GM18519 (cell line): ENCODE data around the gene SLC19A1.

Experiments used
- ATAC-seq: cut with Tn5 transposase; IDR thresholded peaks from one replicate; pipeline ENCODE4 v1.9.1; 2021; ENCODE audit warnings: mild to moderate bottlenecking, moderate library complexity; ENCODE audit not compliant: unreplicated experiment, low FRiP score

Gene SLC19A1

DNA sequence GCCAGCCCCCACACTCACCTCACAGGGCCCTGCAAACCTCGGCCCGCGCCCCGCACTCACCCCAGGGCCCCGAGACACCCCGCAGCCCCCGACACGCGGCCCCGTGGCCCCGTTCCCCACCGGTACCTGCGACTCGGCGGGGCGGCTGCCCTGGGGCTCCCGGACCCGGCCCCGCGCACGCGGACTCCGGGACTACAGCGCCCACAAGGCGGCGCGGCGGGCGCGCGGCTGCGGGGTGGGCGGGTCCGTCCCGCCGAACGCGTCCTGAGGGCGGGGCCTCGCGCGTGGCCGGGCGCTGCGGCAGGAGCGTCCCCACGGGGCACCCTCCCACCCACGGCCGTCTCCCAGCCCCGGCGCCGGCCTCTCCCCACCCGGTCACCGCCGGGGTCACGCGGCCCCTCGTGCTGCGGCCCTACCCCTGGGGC, at the start of gene SLC19A1:
Gene SLC19A1 (minus strand): TSS at position 199 of the 425 bp plus-strand sequence. CDS start 4,481 bp downstream, outside the sequence.
- ATAC-seq: no peak

DNA sequence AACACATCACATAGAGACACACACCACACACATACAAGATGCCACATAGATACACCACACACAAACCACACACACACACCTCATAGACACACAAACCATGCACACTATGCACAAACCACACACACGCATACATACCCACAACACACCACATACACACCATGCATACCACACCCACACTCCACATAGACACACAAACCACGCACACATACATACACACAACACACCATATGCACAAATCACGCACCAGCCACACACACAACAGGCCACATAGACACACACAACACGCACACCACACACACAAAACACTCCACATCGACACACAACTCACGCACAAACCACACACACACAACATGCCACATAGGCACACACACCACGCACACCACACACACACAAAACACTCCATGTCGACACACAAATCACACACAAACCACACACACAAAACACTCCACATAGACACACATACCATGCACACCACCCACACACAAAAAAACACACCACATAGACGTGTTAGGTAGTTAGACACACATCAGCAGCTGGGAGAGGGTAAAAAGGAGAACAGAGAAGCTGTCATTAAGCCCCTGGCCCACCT, 49.5 kb upstream of the SLC19A1 start:
- ATAC-seq: no peak

DNA sequence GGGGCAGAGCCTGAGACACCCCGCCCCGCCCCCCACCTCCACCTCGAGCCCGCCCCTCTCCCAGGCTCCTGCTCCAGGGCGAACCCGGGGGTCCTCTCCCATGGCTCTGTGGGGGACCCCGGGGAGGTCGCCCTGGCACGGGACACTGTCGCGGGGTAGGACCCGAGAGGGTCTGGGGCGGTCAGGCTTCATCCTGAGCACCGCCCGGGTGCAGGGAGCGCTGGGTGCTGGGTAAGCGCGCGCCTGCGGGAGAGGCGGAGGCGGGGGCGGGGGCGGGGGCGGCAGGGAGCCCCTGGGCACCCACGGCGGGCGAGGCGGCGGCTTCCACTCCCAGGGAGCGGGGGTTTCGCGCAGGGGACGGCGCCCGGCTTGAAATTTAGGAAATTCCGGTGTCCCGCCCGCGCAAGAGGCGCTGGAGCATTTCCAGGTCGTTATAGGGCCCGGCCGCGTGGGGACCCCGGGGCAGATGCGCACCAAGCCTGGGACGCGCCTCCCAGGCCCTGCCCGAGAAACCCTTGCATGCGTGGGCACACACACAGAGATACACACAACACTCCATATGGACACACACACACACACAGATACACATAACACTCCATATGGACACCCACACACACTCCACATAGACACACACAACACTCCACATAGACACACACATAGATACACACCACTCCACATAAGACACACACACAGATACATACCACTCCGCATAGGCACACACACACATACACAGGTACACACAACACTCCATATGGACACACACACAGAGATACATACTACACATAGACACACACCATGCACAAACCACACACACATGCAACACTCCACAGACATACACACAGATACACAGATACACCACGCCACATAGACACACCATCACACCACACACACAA, 48.7 kb upstream of the SLC19A1 start:
- ATAC-seq: no peak

DNA sequence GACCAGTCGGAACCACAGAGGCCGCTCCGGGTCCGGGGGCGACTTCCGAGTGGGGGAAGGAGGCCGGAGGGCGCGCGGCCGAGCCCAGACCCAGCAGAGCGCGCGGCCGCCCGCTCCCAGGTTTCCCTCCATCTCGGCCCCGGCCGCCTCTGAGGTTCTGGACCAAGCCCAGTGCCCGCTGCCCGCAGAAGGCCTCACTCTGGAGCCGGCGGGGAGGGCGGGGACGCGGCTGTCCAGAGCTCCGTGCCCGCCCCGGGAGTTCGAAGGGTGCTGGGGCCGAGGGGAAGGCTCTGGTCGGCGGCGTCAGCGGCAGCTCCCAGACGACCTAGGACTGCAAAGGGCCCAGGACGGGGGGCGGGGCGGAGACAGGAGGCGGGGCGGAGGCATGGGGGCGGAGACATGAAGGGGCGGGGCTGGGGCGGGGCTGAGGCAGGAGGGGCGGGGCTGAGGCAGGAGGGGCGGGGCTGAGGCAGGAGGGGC, 48.0 kb upstream of the SLC19A1 start:
- no peak for ATAC-seq

DNA sequence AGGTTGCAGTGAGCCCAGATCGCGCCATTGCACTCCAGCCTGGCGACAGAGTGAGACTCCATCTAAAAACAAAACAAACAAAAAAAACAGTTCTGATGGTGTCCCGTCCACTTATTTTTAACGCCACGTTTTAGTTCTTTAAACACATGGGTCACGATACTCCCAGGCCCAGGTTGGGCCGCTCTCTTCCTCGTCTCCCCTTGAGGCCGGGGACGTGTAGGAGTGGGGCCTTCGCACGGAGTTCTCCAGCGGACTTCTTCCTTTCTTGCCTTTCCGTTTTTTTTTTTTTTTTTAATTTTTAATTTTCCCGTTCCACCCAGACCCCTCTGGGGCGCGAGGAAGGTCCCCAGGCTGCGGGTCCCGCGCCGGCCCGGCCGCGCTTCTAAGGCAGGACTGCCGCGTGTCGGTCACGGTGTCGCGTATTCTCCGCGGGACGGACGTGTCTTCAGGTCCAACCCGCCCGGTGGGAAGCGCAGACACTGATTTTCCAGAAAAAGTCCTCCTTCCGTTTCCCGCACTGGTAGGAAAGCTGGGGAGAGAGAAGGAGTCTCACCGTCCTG, 47.5 kb upstream of the SLC19A1 start:
- no peak for ATAC-seq

DNA sequence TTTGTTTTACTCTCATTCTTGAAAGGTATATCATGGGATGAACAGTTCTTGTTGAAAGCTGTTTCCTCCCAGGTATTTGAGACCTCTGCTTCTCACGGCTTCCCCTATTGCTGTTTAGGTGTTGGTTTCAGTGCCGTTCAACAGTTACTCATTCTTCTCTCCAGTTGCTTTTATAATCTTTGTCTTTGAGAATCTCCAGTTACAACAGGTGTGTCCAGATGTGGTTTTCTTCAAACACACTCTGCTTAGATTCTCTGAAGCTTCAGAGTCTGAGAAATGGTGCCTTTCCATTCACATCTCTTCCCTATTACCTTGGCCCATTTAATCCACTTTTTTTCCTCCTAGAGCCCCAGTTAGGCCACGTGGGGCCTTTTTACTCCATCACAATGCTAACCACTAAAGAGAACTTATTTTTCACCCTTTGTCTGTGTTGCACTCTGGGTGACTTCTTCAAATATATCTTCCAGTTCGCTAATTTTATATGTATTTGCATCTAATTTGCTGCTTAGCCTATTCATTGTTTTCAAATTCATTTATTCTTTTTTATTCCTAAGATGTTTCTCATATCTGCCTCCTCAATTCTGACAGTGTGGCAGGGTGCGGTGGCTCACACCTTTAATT, 46.7 kb upstream of the SLC19A1 start:
- no peak for ATAC-seq

DNA sequence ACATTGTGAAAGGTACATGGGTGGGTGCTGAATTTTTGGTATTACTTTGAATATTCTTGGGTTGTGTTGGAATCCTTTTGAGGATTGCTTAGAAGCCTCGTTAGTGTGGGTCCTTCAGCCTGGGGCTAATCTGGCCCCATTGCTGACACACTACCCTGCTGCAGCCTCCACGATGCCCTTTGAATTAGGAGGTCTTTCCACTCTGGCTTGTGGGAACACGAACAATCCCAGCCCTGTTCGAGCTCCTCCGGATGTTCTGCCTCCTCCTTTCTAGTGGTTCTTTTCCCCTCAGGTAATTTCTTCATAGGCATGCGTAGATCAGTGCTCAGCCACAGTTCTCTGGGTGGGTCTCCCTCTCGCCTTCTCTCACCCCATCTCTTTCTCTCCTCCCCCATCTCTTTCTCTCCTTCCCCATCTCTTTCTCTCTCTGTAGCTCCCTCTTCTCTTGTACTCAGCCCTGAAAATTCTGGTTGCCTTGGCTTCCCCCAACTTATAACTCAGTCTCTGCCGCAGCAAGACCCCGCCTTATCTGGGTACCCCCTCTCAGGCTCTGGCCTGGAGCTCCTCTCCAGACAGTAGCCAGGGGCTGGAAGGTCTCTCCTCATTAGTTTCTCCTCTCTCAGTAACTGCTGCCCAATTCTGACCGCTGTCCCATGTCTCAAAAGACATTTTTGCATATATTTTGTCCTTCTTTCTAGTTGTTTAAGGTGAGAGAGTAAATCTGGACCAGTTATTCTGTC, 46.0 kb upstream of the SLC19A1 start:
- ATAC-seq: no peak

DNA sequence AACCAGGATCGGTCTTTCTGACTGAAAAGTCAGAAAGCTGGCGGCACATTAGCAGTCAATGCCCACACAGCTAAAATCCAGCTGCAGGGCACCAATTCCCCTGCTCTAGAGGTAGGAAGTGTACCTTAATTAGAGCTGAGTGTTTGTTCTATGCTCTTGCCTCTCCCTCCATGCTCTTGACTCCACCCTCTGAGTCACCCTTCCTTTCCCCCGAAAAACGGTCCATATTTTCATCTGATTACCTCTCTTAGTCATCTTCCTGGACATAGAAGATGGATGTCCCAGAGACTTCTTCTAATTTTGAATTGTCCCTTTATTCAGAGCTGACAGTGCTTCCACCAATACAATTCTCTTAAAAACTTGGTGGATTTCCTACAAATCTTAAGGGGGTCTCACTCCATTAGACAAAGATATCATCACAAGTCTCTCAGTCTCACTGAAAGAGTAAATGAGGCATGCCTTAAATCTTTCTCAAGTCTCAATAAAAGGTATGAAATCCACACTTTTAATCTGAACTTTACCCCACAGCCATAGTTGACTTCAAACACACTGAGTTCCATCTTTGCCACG, 44.1 kb upstream of the SLC19A1 start:
- ATAC-seq: no peak

DNA sequence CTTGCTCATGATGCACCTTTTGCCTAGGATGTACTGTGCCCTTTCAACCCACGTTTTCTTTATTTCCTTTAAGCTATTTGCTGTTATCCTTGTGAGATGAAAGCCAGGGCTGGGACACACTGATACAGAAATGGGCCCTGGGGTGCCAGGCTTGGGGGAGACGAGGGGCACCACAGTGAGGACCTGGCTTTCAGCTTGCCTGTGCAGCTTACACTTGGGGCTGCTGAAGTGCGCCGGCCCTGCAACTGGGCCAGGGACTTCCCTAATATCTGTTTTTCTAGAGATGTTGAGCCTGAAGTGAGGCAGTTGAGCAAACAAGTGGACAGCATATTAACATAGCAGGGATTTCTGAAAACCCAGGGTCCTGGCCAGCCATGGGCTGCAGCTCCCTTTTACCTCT, 42.5 kb upstream of the SLC19A1 start:
- no peak for ATAC-seq

DNA sequence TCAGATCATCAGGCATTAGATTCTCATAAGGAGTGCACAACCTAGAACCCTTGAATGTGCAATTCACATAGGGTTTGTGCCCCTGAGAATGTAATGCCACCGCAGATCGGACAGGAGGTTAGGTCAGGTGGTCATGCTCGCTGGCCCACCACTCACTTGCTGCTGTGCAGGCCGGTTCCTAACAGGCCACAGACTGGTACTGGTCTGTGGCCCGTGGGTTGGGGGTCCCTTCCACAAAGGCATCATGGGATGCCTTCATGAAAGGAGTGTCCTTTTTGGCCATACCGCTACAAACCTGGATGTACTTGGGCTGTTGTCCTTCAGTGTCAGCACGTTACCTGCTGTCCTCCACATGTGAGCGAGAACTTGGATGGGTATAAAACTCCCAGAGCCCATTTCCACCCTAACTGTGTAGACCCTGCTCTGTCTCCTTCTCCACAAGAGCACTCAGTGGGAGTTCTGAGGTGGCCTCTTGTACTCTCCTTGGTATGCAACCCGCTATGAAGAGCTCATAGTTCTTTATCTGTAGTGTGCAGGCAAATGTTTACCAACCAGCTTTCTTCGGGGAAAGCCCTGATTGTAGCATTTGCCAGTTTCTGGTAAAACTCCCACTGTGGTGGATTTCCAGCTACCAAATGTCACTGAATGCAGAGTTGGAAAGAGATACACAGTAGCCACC, 41.7 kb upstream of the SLC19A1 start:
- no peak for ATAC-seq

DNA sequence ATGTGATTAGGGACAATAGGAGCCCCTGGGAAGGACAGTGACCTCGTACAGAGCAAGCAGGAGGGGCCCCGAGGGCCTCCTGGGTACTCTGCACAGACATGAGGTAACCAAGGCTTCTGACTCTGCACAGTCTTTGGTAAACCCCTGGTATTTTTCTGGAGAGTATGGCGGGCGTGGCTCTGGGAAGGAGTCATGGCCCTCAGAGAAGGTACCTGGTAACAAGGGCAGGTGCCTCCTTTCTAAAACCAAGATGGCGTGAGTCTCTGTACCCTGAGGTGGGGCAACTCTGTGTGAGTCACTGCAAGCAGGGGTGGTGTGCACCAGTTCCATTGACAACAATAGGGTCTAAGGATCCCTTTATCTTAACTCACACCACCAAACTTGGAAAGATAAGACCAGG, 39.9 kb upstream of the SLC19A1 start:
- no peak for ATAC-seq

DNA sequence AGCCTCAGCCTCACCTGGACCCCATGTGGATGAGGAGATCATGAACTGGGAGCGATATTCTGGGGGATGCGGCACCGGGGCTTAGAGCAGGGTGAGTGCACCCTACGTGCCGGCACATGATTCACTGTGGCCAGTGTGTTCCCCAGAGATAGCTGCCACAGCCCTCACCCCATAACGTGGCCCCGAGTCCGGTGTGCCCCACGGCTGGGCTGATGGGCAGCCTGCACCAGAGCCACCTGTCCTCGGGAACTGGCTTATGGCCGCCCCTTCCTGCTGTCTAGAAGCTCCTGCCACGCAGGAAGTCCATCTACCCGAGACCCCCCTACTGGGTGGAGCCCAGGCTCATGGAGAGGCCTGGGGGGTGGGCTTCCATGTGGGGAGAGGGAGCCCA, 39.1 kb upstream of the SLC19A1 start:
- ATAC-seq: no peak

DNA sequence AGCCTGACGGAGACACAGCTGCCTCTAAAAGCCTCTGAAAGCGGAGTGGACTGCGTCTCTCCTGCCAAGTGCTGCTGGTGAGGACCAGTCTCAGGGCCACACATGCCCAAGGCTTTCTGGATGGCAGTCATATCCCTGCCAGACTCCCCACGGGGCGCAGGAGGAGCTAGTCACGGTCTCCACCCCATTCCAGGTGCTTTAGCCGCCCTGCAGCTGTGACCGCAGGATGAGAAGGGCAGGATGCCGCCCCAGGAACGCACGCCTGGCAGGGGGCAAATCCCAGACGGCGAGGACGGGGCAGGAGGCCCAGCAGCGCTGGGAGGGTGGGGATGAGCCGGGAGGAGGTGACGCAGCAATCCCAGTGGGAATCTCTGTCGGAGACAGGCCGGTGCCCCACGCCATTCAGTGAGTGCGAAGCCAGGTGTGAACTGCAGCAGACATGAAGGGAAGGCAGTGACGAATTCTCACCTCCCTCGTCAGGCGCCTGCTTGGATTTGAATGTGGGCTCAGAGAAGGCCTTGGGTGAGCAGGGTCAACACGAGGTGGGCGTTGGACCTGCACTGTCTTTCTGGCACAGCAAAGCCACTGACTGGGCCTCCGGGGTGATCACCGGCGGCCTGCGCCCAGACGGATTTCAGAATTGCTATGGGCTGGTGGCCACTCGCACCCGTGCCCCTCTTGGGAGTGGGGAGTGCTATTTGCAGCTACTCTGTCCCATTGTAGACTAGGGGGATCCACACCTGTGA, 38.5 kb upstream of the SLC19A1 start:
- no peak for ATAC-seq

DNA sequence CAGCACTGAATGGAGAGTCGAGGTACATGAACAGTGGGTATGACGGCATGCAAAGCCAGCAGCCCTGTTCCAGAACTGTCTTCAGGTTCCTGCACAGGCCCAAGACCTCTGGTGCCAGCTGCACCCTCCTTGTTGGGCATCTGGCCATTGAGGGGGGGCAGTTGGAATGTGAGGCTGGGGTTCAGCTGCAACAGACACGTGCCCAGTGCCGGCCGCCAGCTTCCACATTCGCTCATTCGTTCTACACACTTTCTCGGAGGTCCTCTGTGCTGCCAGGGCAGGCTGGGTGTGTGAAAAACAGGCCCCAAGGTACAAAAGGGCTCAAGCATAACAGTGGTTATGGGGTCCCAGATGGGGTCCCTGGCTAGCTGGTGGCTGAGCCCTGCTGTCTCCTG, 37.9 kb upstream of the SLC19A1 start:
- no peak for ATAC-seq

DNA sequence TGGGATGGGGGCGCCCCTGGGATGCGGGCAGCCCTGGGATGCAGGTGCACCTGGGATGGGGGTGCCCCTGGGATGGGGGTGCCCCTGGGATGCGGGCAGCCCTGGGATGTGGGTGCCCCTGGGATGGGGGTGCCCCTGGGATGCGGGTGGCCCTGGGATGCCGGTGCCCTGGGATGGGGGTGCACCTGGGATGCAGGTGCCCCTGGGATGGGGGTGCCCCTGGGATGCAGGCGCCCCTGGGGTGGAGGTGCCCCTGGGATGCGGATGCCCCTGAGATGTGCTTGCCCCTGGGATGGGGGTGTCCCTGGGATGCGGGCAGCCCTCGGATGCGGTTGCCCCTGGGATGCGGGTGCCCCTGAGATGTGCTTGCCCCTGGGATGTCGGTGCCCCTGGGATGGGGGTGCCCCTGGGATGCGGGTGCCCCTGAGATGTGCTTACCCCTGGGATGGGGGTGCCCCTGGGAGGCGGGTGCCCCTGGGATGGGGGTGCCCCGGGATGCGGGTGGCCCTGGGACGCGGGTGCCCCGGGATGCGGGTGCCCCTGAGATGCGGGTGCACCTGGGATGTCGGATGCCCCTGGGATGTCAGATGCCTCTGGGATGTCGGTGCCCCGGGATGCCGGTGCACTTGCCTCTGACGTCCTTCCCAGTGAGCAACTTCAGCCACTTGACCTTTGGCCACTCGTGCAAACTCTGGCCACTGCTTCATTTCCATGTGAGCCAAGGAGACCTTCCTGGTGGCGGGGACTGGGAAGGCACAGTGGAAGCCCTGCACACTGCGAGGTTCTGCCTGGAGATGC, 37.3 kb upstream of the SLC19A1 start:
- ATAC-seq: no peak

DNA sequence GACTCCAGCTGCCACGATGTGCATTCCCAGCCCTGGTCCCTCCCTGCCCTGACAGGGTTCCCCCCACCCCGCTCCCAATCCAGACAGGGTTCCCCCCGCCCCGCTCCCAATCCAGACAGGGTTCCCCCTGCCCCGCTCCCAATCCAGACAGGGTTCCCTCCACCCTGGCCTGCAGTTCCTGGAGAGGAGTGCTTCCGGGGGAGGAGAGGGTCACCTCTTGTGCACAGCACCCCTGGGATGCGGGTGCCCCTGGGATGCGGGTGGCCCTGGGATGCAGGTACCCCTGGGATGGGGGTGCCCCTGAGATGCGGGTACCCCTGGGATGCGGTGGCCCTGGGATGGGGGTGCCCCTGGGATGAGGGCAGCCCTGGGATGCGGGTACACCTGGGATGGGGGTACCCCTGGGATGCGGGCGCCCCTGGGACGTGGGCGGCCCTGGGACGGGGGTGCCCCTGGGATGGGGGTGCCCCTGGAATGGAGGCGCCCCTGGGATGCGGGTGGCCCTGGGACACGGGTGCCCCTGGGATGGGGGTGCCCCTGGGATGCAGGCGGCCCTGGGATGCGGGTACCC, 36.7 kb upstream of the SLC19A1 start:
- ATAC-seq: no peak

DNA sequence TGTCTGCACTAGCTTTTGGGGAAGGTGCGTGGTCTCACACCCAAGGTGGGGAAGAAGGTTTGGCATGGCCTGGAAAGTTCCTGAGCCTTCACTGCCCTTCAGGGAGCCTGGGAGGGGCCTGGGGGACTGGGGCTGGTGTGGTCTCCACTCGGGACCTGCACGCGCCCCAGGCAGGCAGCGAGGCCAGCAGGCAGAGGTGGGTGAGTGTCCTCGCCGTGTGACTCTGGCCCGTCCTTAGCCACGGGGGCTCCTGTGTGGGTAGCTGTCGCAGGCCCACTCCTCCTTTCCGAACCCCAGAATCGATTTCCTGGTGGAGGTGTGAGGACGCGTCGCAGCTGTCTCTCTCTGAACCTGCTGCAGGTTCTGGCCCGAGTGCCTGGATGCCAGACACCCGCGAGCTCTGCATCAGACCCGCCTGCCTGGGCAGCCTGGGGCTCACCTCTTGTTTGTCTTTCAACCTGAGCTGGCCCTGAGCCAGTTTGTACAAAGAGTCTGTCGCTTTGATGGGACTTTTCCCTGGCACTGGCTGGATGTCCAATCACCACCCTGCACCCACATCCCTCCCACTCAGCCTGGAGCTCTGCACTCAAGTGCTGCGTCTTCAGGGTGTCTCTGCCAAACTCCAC, 36.0 kb upstream of the SLC19A1 start:
- no peak for ATAC-seq
